Activated CD4-positive, alpha-beta memory T cell treated with anti-CD3 and anti-CD28 coated beads, Interleukin-2, amount 10 ng/mL, durations not matched to agents 7 days and 5 days (primary cell): ENCODE data around the gene CALCOCO1. TPM values are rescaled to one million over a fixed set of nuclear protein-coding genes. Genes with fewer than 3 reads are reported as not detected.
"Not testable (repeated sequence)": the region's sequence is repeated elsewhere in the genome, so short reads cannot be mapped to it uniquely, and the experiment has no call there.

Experiments
- CTCF ChIA-PET: fragments of 350-600 bp; sonication (Branson Sonifier 250); formaldehyde crosslinking; loops from one replicate; lab custom pipeline; 2021; ENCODE audit warnings: antibody characterized with exemption, inconsistent platforms; lab: Charles Lee
- POLR2A ChIA-PET: fragments of 350-600 bp; sonication (Branson Sonifier 250); formaldehyde crosslinking; loops from one replicate; lab custom pipeline; 2021; ENCODE audit warnings: antibody characterized with exemption; lab: Charles Lee
- DNase-seq: peaks from one replicate; pipeline ENCODE4 v3.0.0-alpha.2; 2020
- H3K27ac Mint-ChIP-seq: one replicate; pipeline ENCODE4 v1.8.0; 2021; ENCODE audit warnings: mild to moderate bottlenecking, mixed read lengths
- H3K27me3 Mint-ChIP-seq: one replicate; pipeline ENCODE4 v1.8.0; 2021; ENCODE audit warnings: mixed read lengths
- H3K36me3 Mint-ChIP-seq: one replicate; pipeline ENCODE4 v1.8.0; 2021; ENCODE audit warnings: low read depth, mixed read lengths
- H3K4me1 Mint-ChIP-seq: one replicate; pipeline ENCODE4 v1.8.0; 2021; ENCODE audit warnings: mixed read lengths
- H3K4me3 Mint-ChIP-seq: one replicate; pipeline ENCODE4 v1.8.0; 2021; ENCODE audit warnings: mild to moderate bottlenecking, mixed read lengths
- H3K9me3 Mint-ChIP-seq: one replicate; pipeline ENCODE4 v1.8.0; 2021; ENCODE audit warnings: mixed read lengths
- total RNA-seq, 2 experiments: library from RNA; stranded (reverse); gene quantifications; one replicate each; pipeline ENCODE4 v1.2.3, GENCODE V29; 2021

Gene CALCOCO1
- total RNA-seq = 10 to 100 TPM; 80.5 to 83.0 TPM

GRCh38 chr12:53727310-53728041 lies at the start of gene CALCOCO1:
Gene CALCOCO1, minus strand, starts transcription at chr12:53727452. Its CDS starts 2,210 bp downstream, at chr12:53725242.
- ChIA-PET CTCF (interaction anchor here (1.2 to 10.0 kb wide), 6 partner anchors 11 to 52 kb away, joined by 3 to 154 read pairs (median 6); partner anchors contain the start of gene ATP5MC2), POLR2A (interaction anchor here (0.9 to 2.4 kb wide), 6 partner anchors 8 to 55 kb away, joined by 3 to 13 read pairs (median 4); partner anchors contain the start of gene ATP5MC2)
- Mint-ChIP-seq H3K9me3 (no peaks in the 10 kb centered on the region), H3K36me3 (peaks cover 9% of the 10 kb centered on the region), H3K4me1 (peaks cover 33% of the 10 kb centered on the region), H3K4me3 (peak within 1 kb of the TSS; percentile 87), H3K27ac (peak within 1 kb of the TSS; percentile 69), H3K27me3 (no peaks in the 10 kb centered on the region)
- peak; percentile 98 for DNase-seq

- no peak for DNase-seq
- Mint-ChIP-seq H3K9me3 (no peaks in the 10 kb centered on the region), H3K4me3 (no peak overlapping the region), H3K4me1 (no peaks in the 10 kb centered on the region), H3K27me3 (peaks cover 52% of the 10 kb centered on the region), H3K36me3 (no peaks in the 10 kb centered on the region), H3K27ac (no peak overlapping the region)
- ChIA-PET POLR2A (no interaction called here), CTCF (interaction anchor here (1.3 kb wide), 1 partner anchor 20 kb away, joined by 3 read pairs; no protein-coding TSS in a partner anchor)
Measured at GRCh38 chr12:53776872-53777271, 49.6 kb upstream of the CALCOCO1 start.

- Mint-ChIP-seq H3K27ac (no peak overlapping the region), H3K9me3 (no peaks in the 10 kb centered on the region), H3K4me1 (no peaks in the 10 kb centered on the region), H3K27me3 (peaks cover 49% of the 10 kb centered on the region), H3K4me3 (no peak overlapping the region), H3K36me3 (no peaks in the 10 kb centered on the region)
- CTCF ChIA-PET = interaction anchor here (0.6 to 1.3 kb wide), 2 partner anchors 19 to 109 kb away, joined by 3 read pairs; no protein-coding TSS in a partner anchor
- POLR2A ChIA-PET = no interaction called here
- DNase-seq = no peak
Measured at GRCh38 chr12:53775478-53776145, 48.4 kb upstream of the CALCOCO1 start.

GRCh38 chr12:53770281-53770680 lies 43.0 kb upstream of the CALCOCO1 start:
- peaks cover 58% of the 10 kb centered on the region for H3K27me3 Mint-ChIP-seq
- POLR2A ChIA-PET = no interaction called here
- CTCF ChIA-PET = interaction anchor here (0.9 to 1.2 kb wide), 2 partner anchors 14 to 26 kb away, joined by 3 to 4 read pairs; no protein-coding TSS in a partner anchor
- no peak for DNase-seq
- no peak overlapping the region for H3K4me3 Mint-ChIP-seq
- no peaks in the 10 kb centered on the region for H3K4me1 Mint-ChIP-seq
- H3K27ac Mint-ChIP-seq = no peak overlapping the region
- H3K36me3 Mint-ChIP-seq = no peaks in the 10 kb centered on the region
- no peaks in the 10 kb centered on the region for H3K9me3 Mint-ChIP-seq

GRCh38 chr12:53768976-53769375 lies 41.7 kb upstream of the CALCOCO1 start:
- DNase-seq = no peak
- H3K9me3 Mint-ChIP-seq = no peaks in the 10 kb centered on the region
- no peaks in the 10 kb centered on the region for H3K4me1 Mint-ChIP-seq
- ChIA-PET POLR2A (no interaction called here), CTCF (interaction anchor here (1.3 kb wide), 2 partner anchors 10 to 12 kb away, joined by 3 read pairs; no protein-coding TSS in a partner anchor)
- peaks cover 66% of the 10 kb centered on the region for H3K27me3 Mint-ChIP-seq
- no peak overlapping the region for H3K4me3 Mint-ChIP-seq
- H3K27ac Mint-ChIP-seq = no peak overlapping the region
- no peaks in the 10 kb centered on the region for H3K36me3 Mint-ChIP-seq

- Mint-ChIP-seq H3K36me3 (no peaks in the 10 kb centered on the region), H3K4me3 (no peak overlapping the region), H3K9me3 (no peaks in the 10 kb centered on the region), H3K4me1 (no peaks in the 10 kb centered on the region), H3K27ac (no peak overlapping the region), H3K27me3 (peaks cover 69% of the 10 kb centered on the region)
- DNase-seq = no peak
- POLR2A ChIA-PET = no interaction called here
- CTCF ChIA-PET = interaction anchor here (0.7 to 1.8 kb wide), 3 partner anchors 10 to 59 kb away, joined by 3 to 12 read pairs (median 3); no protein-coding TSS in a partner anchor
Measured at GRCh38 chr12:53766881-53767280, 39.6 kb upstream of the CALCOCO1 start.

- ChIA-PET POLR2A (no interaction called here), CTCF (interaction anchor here (1.0 to 1.8 kb wide), 4 partner anchors 9 to 64 kb away, joined by 3 to 12 read pairs (median 4); partner anchors contain the start of gene CALCOCO1)
- DNase-seq = no peak
- H3K4me3 Mint-ChIP-seq = no peak overlapping the region
- no peak overlapping the region for H3K27ac Mint-ChIP-seq
- peaks cover 67% of the 10 kb centered on the region for H3K27me3 Mint-ChIP-seq
- H3K4me1 Mint-ChIP-seq = no peaks in the 10 kb centered on the region
- no peaks in the 10 kb centered on the region for H3K9me3 Mint-ChIP-seq
- H3K36me3 Mint-ChIP-seq = no peaks in the 10 kb centered on the region
Measured at GRCh38 chr12:53765891-53766290, 38.6 kb upstream of the CALCOCO1 start.

GRCh38 chr12:53764615-53765014 lies 37.4 kb upstream of the CALCOCO1 start:
- ChIA-PET CTCF (interaction anchor here (1.0 to 1.7 kb wide), 4 partner anchors 17 to 62 kb away, joined by 3 to 9 read pairs (median 4); partner anchors contain the start of gene CALCOCO1), POLR2A (no interaction called here)
- H3K4me1 Mint-ChIP-seq = no peaks in the 10 kb centered on the region
- peaks cover 69% of the 10 kb centered on the region for H3K27me3 Mint-ChIP-seq
- H3K4me3 Mint-ChIP-seq = no peak overlapping the region
- H3K27ac Mint-ChIP-seq = no peak overlapping the region
- H3K9me3 Mint-ChIP-seq = no peaks in the 10 kb centered on the region
- no peaks in the 10 kb centered on the region for H3K36me3 Mint-ChIP-seq
- DNase-seq = no peak

- H3K9me3 Mint-ChIP-seq, H3K27ac Mint-ChIP-seq, CTCF ChIA-PET, H3K4me3 Mint-ChIP-seq, H3K4me1 Mint-ChIP-seq, DNase-seq, POLR2A ChIA-PET, H3K36me3 Mint-ChIP-seq: not testable (repeated sequence)
- H3K27me3 Mint-ChIP-seq = peaks cover 81% of the 10 kb centered on the region
Measured at GRCh38 chr12:53762793-53763192, 35.5 kb upstream of the CALCOCO1 start.

GRCh38 chr12:53761306-53761705 lies 34.1 kb upstream of the CALCOCO1 start:
- no peak overlapping the region for H3K4me3 Mint-ChIP-seq
- H3K4me1 Mint-ChIP-seq = peaks cover 13% of the 10 kb centered on the region
- peaks cover 67% of the 10 kb centered on the region for H3K27me3 Mint-ChIP-seq
- H3K9me3 Mint-ChIP-seq = no peaks in the 10 kb centered on the region
- no peak for DNase-seq
- ChIA-PET POLR2A (no interaction called here), CTCF (interaction anchor here (0.9 kb wide), 1 partner anchor 18 kb away, joined by 3 read pairs; no protein-coding TSS in a partner anchor)
- H3K27ac Mint-ChIP-seq = no peak overlapping the region
- H3K36me3 Mint-ChIP-seq = no peaks in the 10 kb centered on the region

GRCh38 chr12:53759261-53759660 lies 32.0 kb upstream of the CALCOCO1 start:
- no peaks in the 10 kb centered on the region for H3K36me3 Mint-ChIP-seq
- CTCF ChIA-PET = no interaction called here
- no peak for DNase-seq
- peaks cover 23% of the 10 kb centered on the region for H3K4me1 Mint-ChIP-seq
- H3K9me3 Mint-ChIP-seq = no peaks in the 10 kb centered on the region
- no peak overlapping the region for H3K27ac Mint-ChIP-seq
- peaks cover 59% of the 10 kb centered on the region for H3K27me3 Mint-ChIP-seq
- POLR2A ChIA-PET = no interaction called here
- H3K4me3 Mint-ChIP-seq = no peak overlapping the region

- H3K4me3 Mint-ChIP-seq = no peak overlapping the region
- no peaks in the 10 kb centered on the region for H3K36me3 Mint-ChIP-seq
- H3K27me3 Mint-ChIP-seq = peaks cover 57% of the 10 kb centered on the region
- no peak for DNase-seq
- CTCF ChIA-PET = interaction anchor here (1.4 to 3.9 kb wide), 2 partner anchors 14 to 56 kb away, joined by 3 to 76 read pairs; no protein-coding TSS in a partner anchor
- H3K4me1 Mint-ChIP-seq = peaks cover 23% of the 10 kb centered on the region
- POLR2A ChIA-PET = no interaction called here
- no peaks in the 10 kb centered on the region for H3K9me3 Mint-ChIP-seq
- H3K27ac Mint-ChIP-seq = no peak overlapping the region
Measured at GRCh38 chr12:53758730-53759103, 31.5 kb upstream of the CALCOCO1 start.
